Inflammatory macrophage treated with lipopolysaccharide for 4 hours (primary cell): ENCODE results near the gene DHDDS.
A peak's percentile ranks its signal among the peaks of the same experiment; 100 is the strongest.

ENCODE experiments used
- DNase-seq: peaks from one replicate; pipeline ENCODE4 v3.0.0-alpha.2; 2020

Gene DHDDS

DNA sequence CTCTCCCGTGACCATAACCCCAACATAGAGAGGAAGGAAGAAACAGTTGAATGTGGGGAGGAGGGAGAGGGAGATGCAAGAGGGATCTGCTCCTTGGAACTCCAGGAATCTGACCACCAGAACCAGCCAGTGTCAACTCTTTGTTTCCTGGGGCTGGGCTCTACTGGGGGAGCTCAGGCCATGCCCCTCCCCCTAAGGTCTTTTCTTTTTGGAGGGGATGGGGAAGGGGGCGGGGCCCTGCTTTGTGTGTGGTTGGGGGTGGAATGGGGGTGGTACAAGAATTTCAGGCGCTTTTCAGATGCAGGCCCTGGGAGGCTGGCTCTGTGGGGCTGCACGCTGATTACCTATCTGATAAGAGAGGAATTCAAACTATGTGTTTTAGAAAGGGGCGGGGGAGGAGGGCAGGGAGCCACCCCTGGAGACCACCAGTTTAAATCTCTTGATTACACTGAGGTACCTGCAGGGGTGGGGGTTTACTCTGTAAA, 13.2 kb upstream of the DHDDS start:
- DNase-seq = no peak

DNA sequence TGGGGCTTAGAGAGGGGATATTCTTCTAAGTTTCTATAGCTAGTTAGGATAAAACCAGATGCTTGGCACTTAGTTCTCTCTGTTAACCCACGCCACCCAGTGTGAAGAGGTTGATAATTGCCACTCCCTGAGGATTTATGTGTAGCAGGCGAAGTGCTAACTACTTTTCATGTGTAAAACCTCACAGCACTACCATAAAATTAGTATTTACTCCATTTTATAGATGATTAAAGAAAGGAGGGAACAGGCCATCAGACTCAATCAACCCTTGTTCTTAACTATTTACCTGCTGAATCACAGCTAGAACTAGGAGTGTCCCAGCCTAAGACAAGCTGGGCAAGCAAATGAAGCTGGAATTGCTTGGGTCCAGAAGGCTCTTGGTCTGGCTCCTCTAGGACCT, 12.6 kb upstream of the DHDDS start:
- no peak for DNase-seq

DNA sequence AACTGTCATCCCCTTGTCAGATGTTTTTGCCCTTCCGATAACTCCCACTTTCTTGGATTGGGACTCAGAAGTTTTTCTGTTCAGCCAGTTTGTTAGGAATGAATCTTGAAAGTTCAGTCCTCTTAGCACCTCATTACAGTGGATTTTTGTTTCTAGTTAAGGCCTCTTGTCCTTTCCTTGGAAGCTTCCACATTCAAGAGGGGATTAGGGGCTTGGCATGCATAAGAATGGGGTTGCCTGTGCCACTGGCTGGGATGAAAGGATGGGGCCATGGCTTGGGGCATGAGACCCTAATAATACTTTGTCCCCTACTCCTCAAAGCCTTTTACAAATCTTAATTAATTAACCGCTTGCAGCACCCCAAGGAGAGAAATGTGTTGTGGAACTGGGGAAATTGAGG, 2.4 kb upstream of the DHDDS start:
- DNase-seq = no peak

DNA sequence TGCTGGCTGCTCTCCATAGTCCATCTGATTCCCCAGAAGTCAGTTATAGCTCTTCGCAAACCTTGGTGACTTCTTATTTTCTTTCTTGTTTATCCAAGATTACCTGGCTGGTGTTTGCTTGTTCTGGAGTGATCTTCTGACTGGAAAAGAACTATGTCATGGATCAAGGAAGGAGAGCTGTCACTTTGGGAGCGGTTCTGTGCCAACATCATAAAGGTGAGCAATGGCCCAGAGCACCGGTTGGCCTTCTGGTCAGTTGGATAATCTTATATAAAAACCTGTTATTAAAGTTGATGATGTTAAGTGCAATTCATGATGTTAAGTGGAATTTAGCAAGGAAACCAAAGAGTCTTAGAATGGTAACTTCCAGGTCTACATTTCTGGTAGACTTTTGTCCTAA, 672 bp downstream of the DHDDS start:
- no peak for DNase-seq

DNA sequence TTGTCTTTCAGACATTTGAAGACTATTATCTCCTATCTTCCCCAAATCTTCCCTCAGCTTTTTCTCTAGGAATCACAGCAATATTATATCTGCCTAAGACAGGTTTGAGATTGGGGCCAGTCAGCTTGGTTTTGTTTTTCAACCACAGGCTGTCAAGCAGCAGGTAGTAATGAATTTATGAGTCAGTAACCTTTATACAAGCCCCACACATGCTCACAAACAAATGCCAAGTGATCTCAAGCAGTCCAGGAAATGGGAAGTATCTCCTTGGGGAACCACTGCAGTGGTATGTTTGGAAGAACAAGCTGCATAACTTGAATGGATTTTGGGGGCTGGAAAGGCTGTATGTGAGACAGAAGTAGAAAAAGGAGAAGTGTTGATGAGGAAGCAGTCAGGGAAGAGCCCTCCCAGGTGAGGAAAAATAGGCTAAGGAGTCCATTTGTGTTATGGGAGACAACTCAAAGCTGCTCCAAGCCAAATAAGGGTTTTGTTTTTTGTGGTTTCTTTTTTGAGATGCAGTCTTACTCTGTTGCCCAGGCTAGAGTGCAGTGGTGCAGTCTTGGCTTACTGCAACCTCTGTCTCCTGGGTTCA, 2.1 kb downstream of the DHDDS start:
- DNase-seq = no peak

DNA sequence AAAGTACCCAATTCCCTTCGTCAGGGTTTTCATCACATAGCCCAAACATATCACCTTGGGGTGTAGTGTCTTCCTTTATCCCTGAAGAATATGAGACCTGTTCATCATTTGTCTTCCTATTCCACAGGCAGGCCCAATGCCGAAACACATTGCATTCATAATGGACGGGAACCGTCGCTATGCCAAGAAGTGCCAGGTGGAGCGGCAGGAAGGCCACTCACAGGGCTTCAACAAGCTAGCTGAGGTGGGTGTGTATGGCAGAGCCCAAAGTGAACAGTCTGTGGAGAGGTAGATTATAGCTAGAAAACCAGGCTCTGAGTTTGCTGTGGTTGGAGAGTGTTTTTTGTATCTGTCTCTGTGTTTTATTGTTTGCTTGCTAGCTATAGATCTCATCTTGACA, 5.9 kb downstream of the DHDDS start:
- no peak for DNase-seq

DNA sequence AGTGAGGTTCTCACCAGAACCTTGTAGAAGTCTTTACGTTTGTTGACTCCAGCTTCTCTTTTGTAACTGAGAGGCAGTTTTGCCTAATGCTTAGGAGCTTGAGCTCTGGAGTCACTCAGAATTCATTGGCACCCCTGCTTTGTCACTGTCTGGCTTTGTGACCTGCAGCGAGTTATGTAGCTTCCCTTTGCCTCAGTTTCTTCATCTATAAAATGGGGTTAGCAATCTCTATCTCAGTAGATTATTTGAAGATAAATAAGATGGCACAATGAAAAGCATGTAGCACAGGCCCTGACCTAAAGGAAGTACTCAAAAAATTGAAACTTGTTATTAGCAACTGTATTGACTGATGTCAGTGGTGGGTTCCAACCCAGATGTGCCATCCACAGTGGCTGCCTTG, 8.1 kb downstream of the DHDDS start:
- DNase-seq = no peak

DNA sequence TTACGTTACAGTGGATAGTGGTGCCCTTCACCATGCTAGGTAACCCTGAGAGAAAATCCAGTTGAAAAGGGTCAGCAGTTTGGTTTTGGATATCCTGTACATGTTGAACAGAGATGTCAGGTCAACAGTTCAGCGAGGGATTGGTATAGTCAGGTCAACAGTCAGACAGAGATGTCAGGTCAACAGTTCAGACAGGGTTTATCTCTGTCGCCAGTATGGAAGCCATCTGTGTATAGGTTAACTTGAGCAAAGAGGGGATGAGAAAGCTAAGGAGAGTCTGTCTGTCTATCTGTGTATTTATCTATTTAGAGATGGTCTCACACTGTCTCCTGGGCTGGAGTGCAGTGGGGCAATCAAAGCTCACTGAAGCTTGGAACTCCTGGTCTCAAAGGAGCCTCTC, 17.7 kb downstream of the DHDDS start:
- no peak for DNase-seq

DNA sequence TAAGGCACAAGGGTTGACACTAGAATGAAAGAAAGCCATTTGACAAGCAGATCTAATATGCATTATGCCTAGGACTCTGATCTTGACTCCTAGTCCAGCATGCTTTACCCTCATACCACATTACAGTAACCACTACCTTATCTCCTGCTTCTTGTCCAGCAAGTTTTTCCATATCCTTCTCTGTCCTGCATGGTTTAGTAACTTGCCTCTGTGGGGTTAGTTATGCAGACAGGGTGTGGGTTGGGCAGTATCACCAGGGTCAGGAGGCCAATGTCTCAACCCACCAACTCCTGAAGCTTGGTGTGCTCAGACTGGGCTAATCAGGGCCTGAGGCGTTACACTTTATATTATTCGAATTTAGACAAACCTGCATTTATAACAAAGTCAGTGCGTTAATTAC, 18.8 kb downstream of the DHDDS start:
- DNase-seq = no peak

DNA sequence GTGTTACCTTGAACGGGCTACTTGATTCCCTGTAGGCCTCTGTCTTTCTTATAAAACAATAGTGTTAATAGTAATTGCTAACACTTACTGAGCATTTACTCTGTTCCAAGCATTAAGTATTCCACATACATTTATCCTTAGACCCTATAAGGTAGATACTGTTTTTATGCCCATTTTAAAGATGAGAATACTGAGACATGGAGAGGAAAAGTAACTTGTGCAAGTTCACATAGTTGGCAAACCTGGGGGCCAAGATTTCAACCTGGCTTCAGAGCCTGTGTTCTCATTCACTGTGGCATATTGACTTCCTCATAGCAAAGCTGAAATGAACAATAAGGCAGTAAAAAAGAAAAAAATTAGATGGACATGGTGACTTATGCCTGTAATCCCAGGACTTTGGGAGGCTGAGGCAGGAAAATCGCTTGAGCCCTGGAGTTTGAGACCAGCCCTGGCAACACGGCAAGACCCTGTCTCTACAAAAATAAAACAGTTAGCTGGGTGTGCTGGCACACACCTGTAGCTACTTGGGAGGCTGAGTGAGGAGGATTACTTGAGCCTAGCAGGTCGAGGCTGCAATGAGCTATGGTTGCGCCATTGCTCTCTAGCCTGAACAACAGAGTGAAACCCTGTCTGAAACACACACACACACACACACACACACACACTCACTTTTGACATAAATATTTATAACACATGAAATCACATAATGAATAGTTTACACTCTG, 20.5 kb downstream of the DHDDS start:
- DNase-seq = no peak

DNA sequence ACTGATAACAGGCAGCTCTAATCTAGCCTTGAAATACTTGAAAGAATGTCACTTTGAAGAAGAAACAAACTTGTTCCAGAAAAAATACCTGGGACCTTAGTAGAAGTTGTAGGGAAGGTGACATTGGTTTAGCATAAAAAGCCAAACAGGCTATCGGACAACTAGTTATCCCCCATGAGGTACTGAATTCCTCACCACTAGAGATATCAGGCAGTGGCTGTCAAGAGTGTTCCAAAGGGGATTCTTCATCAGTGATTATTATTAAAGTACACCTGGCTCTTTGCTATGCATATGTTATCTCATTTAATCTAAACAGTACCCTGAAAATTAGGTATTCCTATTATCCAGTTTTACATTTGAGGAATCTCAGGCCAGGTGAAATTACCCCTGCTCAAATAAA, 27.0 kb downstream of the DHDDS start:
- no peak for DNase-seq

DNA sequence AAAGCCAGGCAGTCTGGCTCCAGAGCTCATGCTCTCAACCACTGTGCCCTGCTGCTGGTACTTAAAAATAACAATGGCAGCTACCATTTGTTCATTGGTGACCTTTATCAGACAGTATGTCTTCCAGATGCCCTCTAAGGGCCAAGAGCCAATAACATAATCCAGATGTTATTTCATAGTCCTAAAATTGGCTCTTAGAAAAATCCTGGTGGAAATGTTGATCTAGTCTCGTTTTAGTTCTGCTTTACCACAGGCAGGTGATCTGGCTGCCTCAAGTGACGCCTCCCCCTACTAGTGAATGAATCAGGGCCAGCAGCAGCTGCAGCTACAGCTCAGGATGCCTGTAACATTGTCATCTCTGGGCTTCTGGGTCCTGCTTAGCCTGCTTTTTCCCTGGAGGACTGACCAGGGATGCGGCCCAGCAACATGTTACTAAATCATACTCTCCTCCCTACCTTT, 27.5 kb downstream of the DHDDS start:
- no peak for DNase-seq

DNA sequence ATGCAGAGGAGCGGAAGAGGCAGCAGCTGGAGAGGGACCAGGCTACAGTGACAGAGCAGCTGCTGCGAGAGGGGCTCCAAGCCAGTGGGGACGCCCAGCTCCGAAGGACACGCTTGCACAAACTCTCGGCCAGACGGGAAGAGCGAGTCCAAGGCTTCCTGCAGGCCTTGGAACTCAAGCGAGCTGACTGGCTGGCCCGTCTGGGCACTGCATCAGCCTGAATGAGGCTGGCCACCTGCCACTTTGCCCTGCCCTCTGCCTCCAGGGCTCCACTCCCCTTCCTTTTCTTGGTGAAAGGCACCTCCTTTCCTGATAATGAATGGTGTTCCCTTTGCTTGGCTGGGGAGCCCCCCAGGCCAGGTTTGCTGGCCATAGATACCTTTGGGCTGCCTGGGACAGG, 36.8 kb downstream of the DHDDS start:
- DNase-seq = no peak

DNA sequence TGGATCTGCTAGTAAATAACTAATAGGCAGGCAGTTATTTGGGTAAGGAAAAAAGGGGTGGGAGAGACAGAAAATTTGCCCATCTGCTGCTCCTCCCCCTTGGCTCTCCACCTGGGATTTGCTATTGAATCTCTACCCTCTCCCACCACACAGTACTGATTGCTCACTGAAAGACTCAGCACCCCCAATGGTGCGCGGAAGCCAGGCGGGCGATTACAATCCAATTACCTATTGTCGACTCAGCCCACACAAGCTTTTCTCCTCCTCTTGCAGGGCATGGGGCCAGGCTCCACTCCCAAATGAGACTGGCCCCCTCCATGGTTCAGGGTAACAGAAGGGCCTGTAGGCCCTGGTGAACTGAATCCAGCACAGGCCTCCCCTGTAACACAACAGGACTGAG, 37.4 kb downstream of the DHDDS start:
- DNase-seq = no peak

DNA sequence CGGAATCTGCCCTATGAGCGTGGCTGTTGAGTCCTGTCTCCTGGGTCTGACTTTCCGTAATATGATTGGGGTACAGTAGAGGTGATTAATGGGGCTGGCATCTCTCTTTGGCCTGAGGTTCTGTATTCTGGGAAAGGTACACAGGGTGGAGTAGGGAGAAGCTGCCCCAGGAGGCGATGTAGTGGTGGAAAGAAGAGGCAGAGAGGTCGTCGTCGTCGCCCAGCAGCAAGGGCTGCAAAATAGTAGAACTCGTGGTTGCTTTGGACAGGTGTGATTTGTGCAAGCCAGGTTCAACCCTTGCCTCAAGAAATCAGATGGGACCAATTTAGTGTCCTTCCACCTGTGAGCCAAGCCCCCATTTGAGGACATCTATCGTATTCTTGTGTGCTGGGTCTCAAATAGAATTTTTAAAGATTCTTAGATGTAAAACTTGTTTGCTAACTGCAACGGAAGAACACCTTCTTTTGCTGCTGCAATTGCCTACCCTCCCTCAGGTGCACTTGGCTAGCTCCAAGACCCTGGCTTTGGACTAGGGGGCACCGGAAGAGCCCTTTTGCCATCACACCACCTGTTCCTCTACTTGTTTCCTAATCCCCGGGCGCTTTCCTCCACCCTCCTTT, 38.9 kb downstream of the DHDDS start:
- no peak for DNase-seq

DNA sequence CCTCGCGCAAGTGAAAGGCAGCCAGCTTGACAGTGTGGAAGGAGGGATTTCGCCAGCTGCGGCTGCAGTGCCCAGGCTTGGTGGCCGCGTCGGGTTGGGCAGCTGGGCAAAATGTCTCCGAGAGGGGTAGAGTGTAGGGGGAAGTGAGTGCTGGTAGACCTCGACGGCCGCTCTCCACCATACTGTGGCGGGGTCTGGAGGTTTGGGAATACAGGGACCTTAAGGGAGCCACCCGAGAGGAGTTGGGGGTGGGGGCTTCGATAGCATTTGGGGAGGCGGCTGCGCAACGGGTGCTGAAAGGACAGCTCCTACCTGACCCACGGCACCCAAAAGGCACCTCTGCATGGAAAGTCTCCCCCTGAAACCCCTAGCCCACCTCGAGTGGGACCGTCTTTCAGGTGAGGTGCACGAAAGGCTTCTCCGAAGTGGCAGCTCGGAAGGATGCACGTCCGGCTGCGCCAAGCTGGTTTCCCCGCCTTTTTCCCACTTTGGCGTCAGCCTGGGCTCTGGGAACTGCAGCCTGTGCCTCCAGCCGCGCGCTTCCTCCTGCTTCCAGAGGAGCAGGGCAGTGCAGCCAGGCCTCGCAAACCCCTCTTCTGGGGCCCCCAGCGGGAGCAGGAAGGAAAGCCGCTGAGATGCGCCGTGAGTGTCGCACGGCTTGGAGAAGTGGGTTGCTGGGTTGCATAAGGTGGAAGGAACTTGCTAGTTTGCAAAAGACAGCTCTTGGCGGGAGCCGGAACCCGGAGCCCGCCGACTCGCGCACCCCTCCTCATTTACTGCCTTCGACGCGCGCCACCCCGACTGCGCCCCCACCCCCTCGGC, 39.6 kb downstream of the DHDDS start:
- DNase-seq = peak; percentile 83

DNA sequence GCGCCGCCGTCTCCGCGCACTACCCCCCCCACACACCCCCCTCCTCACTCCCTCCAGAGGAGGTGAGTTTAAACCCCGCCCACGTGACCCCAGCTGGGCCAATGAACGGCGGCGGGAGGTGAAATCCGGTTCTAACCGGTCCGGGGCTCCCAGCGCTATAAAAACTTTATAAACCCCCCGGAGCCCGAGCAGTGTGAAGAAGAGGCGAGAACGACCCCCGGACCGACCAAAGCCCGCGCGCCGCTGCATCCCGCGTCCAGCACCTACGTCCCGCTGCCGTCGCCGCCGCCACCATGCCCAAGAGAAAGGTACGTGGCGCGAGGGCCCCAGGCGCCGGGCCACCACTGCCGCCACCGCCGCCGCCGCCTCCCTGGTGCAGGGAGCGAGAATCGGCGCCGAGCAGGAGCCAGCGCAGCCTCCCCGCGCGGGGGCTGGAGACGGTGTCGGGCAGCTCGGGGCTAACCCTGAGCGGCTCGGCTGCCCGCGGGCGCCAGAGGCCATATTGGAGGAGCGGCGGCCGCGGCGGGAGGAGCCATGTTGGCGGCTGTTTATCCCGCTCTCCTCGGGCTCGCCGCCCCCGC, 40.3 kb downstream of the DHDDS start, which contains the start of gene HMGN2:
Gene HMGN2 (plus strand): TSS at position 121 of the 581 bp plus-strand sequence. CDS start 173 bp downstream, at position 294.
- peak; percentile 86 for DNase-seq

DNA sequence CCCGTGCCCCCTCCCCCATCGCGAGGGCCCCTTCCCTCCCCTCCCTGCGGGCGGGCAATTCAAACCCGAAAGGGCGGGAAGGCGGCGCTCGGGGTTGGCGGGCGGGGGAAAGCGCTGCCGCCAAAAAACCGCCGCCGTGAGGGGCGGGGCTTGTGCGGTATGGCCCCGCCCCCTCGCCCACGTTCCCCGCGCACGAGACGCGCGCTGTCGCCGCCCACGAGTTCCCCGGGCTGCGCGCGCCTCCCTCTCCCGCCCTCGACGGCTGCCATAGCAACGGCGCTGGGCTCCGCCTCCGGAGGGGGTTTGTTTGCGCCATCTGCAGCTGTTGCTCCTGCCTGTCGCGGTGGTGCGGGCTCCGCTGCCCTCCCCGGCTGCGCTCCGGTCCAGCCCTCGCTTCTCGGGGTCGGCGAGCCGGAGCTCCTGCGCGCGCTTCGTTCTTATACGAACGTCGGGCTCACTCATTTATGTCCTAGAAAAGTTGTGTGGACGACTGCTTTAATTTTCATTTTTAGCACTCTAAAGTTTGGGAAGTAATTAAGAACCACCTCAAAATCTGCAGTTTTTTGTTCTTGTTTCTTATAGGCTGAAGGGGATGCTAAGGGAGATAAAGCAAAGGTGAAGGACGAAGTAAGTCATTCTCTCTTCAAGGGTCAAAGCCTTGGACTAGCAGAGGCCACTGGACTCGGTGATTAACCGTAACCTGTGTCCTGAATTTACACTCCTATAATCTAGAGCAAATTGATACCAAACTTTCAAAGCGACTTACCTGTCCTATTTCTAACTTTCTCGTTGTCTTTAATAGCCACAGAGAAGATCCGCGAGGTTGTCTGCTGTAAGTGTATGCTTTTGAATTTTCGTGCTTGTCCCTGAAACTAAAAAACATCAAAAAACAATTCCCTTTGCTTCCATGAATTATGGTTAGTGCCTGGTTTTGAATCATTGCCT, 41.1 kb downstream of the DHDDS start:
- peak; percentile 96 for DNase-seq

DNA sequence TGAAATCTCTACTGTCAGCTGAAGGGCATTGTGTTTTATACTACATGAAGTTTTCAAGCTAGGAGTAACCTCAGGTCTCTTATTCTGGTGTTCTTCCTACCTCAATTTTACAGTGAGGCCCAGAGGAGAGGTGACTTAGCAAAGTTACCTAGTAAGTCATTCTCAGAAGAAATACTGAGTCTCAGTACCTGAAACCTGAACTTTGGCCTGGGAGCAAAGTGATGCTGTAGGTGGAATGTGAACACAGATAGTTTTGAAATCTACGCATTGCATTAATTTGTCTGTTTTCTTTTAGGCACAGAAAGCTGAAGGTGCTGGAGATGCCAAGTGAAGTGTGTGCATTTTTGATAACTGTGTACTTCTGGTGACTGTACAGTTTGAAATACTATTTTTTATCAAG, 42.7 kb downstream of the DHDDS start:
- DNase-seq = no peak

DNA sequence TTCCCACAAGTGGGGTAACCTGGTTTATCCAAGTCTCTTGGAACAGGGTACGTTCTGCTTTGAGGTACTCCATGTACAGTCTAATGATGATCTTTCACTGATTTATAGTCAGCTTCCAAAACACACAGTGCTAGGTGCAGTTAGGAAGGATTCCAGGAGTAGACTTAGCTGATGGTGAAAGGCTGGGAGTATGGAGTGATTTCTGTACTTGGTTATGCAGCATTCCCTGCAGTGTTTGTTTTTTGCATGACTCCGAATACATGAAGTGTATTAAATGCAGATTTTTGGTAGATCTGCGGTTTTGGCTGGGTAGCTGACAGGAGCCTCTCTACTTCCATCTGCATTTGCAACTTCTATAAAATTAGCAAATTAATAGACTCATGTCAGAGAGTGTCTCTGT, 43.9 kb downstream of the DHDDS start:
- DNase-seq = no peak

DNA sequence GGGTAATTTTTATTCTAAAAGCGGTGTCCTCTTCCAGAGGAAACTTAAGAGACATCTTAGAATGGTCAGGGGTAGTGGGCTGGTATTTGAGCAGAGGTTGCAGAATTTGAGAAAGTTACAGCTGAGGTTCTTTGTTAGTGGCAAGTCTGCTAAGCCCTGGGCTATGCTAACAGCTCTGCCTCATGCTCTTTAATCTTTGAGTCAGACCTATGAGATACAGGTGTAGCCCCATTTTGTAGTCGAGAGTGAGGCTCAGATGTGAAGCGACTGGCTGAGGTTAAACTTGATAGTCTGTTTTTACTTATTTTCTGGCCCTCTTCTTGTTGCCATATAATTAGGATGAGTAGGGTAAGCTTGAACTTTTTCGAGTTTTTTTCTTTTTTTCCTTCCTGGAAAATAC, 44.8 kb downstream of the DHDDS start:
- no peak for DNase-seq
